ENCODE measurements around the gene ZNRF2.

Gene ZNRF2

DNA sequence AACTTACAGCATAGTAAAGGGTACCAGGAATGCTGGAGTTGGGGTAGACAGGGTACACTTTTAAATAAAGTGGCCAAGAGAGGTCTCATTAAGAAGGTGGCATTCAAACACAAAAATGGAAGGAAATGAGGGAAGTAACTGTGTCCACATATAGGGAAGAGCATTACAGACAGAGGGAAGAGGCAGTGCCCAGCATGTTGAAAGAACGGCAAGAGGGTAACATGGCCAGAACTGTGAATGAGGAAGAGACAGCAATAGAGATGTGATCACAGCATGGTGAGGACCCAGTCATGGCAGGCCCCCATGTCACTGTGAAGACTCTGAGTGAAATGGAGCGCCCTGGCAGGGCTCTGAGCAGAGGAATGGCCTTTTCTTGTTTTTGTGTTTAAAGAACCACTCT lies 35.1 kb upstream of the ZNRF2 start:
- H3K9me3 ChIP-seq (ENCODE audit: control insufficient read depth, low read length): no peaks in the 10 kb centered on the region
- H3K27ac ChIP-seq: peak overlapping the region; percentile 63
- H3K27me3 ChIP-seq (ENCODE audit: control insufficient read depth, insufficient read depth, low read length): no peaks in the 10 kb centered on the region
- H3K4me1 ChIP-seq: peaks cover 67% of the 10 kb centered on the region
- TF ChIP-seq, protein P1, sequence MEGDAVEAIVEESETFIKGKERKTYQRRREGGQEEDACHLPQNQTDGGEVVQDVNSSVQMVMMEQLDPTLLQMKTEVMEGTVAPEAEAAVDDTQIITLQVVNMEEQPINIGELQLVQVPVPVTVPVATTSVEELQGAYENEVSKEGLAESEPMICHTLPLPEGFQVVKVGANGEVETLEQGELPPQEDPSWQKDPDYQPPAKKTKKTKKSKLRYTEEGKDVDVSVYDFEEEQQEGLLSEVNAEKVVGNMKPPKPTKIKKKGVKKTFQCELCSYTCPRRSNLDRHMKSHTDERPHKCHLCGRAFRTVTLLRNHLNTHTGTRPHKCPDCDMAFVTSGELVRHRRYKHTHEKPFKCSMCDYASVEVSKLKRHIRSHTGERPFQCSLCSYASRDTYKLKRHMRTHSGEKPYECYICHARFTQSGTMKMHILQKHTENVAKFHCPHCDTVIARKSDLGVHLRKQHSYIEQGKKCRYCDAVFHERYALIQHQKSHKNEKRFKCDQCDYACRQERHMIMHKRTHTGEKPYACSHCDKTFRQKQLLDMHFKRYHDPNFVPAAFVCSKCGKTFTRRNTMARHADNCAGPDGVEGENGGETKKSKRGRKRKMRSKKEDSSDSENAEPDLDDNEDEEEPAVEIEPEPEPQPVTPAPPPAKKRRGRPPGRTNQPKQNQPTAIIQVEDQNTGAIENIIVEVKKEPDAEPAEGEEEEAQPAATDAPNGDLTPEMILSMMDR (IDR thresholded peaks at IDR 0.05): no peak
- H3K36me3 ChIP-seq (ENCODE audit: control insufficient read depth, insufficient read depth, low read length): no peaks in the 10 kb centered on the region
- H2AFZ ChIP-seq: peak overlapping the region; percentile 56
- no peak overlapping the region for H3K4me3 ChIP-seq (ENCODE audit: low read depth, low read length)
- H3K9ac ChIP-seq: no peak overlapping the region
- H3K79me2 ChIP-seq: no peaks in the 10 kb centered on the region
- H3K4me2 ChIP-seq (ENCODE audit: low read length): no peak overlapping the region

- Histone ChIP-seq H3K4me2 (ENCODE audit: low read length) (no peak overlapping the region), H3K9ac (no peak overlapping the region), H3K4me3 (ENCODE audit: low read depth, low read length) (no peak overlapping the region), H3K4me1 (peaks cover 73% of the 10 kb centered on the region), H3K36me3 (ENCODE audit: control insufficient read depth, insufficient read depth, low read length) (no peaks in the 10 kb centered on the region), H2AFZ (peak overlapping the region; percentile 56), H3K27me3 (ENCODE audit: control insufficient read depth, insufficient read depth, low read length) (no peaks in the 10 kb centered on the region), H3K27ac (peak overlapping the region; percentile 63), H3K9me3 (ENCODE audit: control insufficient read depth, low read length) (no peaks in the 10 kb centered on the region), H3K79me2 (no peaks in the 10 kb centered on the region)
- TF ChIP-seq, protein P1 (IDR thresholded peaks at IDR 0.05): no peak
These were observed 34.2 kb upstream of the ZNRF2 start for GRCh38 chr7:30249986-30250774.

DNA sequence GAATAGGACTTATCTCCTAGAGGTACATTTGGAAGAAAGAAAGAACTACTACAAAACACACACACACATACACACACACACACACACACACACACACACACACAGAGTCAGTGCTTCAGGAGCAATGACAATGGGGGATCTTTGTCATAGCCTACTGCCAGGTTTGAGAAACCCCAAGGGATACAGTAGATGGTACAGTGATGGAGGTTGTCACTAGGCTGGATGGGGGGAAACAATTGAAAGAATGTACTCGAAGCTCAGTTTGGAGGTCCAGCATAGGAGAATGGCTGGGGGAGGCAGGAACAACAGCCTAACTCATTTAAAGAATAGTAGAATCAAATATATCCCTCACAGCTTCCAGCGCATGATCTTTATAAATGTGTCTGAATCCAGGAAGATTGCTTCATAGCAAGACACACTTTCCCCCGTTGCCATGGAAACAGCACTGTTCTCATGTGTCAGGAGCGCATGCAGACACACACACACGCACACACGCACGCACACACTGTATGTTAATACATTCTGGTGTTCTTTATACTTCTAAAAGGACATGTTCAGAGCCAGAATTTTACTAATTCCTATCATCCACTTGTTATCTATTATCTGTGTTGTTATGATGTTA lies 32.6 kb upstream of the ZNRF2 start:
- Histone ChIP-seq H3K9me3 (ENCODE audit: control insufficient read depth, low read length) (no peaks in the 10 kb centered on the region), H3K4me1 (peaks cover 79% of the 10 kb centered on the region), H2AFZ (no peak overlapping the region), H3K4me2 (ENCODE audit: low read length) (no peak overlapping the region), H3K36me3 (ENCODE audit: control insufficient read depth, insufficient read depth, low read length) (no peaks in the 10 kb centered on the region), H3K27me3 (ENCODE audit: control insufficient read depth, insufficient read depth, low read length) (no peaks in the 10 kb centered on the region), H3K27ac (no peak overlapping the region), H3K9ac (no peak overlapping the region), H3K79me2 (no peaks in the 10 kb centered on the region), H3K4me3 (ENCODE audit: low read depth, low read length) (no peak overlapping the region)
- TF ChIP-seq, protein P1 (IDR thresholded peaks at IDR 0.05): no peak

DNA sequence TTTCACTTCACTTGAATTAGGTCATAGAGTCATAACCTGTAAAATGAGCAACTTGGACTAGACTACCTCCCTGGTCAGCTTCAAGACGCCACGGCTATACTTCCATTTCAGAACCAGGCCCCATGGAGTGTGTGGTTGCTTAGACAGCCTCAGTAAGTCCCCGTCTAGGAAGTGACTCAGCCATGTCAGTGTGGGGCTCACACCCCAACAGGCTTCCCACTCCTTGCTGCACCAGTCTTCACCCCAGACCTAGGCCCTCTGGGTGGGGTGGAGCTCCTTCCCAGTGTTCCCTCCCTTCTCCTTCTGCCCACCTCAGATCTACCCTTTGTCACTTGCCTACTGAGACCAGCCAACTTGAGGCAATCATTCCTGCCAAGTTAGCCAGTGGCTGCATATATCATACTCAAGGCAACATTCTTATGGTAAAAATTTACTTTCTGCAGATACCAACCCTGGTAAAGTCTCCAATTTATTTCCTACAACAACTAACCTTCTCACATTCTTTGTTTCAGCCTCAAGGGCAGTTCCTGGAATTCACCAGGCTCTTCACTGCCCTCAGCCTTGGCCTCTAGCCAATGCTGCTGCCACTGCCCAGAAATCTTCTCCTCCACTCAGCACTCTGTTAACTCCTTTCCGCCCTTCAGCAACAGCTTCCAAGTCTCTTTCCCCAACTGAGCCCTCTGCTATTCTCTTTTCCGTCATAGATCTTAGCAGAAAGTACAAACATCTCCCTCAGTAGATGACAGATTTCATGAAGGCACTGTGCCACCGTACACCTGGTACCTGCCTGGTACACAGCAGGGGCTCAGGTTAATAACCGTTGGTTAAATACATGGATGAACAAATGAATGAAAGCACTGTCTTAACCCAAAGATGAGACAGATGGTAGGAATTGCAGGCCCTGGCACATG lies 31.3 kb upstream of the ZNRF2 start:
- Histone ChIP-seq H3K27ac (peak overlapping the region; percentile 86), H3K9ac (no peak overlapping the region)
- TF ChIP-seq, protein P1 (IDR thresholded peaks at IDR 0.05): no peak

More for the DNA sequence above, 31.3 kb upstream of the ZNRF2 start:
- Histone ChIP-seq H3K4me1 (peaks cover 68% of the 10 kb centered on the region), H3K4me3 (ENCODE audit: low read depth, low read length) (peak overlapping the region; percentile 13), H3K9me3 (ENCODE audit: control insufficient read depth, low read length) (no peaks in the 10 kb centered on the region), H2AFZ (peak overlapping the region; percentile 65), H3K27me3 (ENCODE audit: control insufficient read depth, insufficient read depth, low read length) (no peaks in the 10 kb centered on the region), H3K36me3 (ENCODE audit: control insufficient read depth, insufficient read depth, low read length) (no peaks in the 10 kb centered on the region), H3K4me2 (ENCODE audit: low read length) (peak overlapping the region; percentile 50), H3K79me2 (no peaks in the 10 kb centered on the region)
